NCI-H1436 treated with DMSO at 0.1 percent for 48 hours (cell line): ENCODE measurements around the gene UNC5A.

ENCODE experiments used
- DNase-seq: peaks from one replicate; lab custom pipeline; 2025; lab: John Stamatoyannopoulos, UW

UNC5A gene

DNA sequence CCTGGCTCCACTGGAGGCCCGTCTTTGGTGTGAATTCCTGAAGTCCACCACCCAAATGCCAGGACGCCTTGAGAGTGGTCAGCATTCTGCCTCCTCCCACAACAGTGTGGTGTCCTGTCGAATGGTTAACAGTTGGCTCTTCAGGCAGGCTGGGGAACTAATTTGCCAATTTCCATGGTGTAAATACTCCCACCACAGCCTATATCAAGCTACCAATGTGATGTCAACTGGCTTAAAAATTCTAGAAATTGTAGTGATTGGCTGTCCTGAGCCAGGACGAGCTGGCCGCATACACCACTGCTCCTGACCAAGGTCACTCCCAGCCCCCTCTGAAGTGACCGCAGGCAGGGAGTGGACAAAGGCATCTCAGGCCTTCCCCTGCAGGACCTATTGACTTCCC, 11.1 kb downstream of the UNC5A start:
- no peak for DNase-seq

- no peak for DNase-seq
These were observed 11.9 kb downstream of the UNC5A start for GRCh38 chr5:176822041-176822792.

DNA sequence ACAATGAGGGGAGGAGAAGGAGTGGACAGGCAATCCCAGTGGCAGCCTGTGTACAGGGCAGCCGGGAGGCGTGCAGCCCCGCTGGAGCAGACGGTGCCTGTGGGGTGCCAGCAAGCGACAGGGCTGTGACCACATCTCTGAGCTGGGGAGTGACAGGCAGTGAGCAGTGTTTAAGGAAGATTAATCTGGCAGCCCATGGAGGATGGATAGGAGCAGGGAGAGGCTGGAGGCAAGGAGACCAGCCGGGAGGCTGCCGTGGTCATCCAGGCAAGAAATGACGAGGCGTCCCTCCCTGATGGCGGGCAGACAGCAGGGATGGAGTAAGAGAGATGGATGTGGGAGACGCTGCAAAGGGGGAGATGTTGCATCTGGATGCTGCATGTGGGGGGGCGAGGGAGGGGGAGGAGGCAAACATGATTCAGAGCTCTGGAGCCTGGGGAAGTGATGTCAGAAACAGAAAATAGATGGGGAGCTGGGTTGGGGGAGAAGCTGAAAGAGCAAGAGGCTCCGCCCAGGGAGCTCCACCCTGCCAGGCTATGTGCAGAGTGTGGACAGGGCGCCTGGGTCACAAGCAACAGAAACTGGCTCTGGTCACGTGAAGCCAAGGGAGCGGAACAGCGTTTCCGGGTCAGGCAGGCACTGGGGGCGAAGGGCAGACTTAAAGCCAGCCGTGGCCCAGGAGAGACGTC, 12.6 kb downstream of the UNC5A start:
- no peak for DNase-seq

GRCh38 chr5:176823869-176824412, 13.6 kb downstream of the UNC5A start:
- no peak for DNase-seq

GRCh38 chr5:176824604-176825003, 14.2 kb downstream of the UNC5A start:
- DNase-seq: no peak

DNA sequence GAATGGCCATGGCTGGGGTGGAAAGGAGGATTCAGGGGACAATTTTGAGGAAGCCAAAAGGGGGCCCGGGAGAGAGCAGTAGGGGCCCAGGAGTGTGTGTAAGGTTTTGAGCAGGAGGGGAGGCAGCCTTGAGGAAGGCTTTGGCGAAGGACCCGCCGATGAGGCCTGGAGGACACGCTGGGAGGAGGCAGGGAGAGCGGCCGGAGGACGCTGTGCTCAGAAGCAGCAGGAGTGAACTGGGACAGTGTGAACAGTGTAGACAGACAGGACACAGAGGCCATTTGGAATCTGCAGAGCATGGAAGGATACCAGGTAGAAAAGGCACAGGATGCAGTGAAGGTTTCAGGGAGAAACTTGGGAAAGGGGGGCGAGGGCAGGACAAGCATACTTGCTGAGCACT, 14.9 kb downstream of the UNC5A start:
- DNase-seq: no peak

DNA sequence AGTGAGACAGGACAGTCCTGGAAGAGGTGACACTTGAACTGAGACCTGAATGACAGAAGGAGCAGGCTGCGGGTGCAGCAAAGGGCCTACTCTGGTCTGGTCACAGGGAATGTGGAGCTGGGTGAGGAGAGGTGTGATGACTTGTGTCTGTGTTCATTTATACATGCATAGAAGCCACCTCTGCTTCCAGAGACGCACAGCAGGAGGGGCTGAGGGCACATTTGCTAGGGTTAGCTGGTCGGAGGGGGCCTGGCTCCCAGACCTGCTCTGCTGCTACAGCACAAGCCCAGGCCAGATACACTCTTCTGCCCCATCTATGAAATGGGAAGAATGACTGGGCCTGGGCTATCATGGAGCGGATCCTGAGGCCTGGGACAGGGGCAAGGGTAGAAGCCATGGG, 15.6 kb downstream of the UNC5A start:
- DNase-seq: no peak

DNA sequence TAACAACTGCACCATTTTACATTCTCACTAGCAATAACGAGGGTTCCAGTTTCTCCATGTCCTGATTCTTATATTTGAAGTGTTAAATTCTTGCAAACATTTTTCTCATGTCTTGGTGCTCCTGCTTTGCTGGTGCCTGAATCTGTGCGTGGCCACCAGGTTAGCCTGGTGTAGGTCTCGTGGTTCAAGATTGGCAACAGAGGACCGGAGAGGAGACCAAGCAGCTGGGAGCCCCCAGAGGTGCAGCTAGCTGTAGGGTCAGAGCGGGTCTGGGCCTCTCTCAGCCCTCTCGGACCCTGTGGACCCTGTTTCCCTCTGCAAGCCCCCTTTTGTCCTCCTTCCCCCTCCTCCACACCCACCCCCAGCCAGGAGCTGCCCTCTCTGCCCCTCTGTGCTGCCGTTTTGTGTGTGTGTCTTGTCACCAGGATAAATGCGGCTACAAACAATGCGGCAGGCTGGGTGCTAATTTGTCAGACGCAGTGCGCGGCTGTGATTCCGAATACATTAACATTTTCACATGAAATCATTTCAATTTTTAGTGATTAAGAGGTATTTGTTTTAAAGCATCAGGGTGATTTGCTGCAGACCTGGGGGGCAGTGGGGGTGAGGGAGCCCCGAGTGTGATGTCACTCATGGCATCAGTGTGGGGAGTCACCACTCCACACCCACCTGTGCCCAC, 17.5 kb downstream of the UNC5A start:
- DNase-seq: no peak

DNA sequence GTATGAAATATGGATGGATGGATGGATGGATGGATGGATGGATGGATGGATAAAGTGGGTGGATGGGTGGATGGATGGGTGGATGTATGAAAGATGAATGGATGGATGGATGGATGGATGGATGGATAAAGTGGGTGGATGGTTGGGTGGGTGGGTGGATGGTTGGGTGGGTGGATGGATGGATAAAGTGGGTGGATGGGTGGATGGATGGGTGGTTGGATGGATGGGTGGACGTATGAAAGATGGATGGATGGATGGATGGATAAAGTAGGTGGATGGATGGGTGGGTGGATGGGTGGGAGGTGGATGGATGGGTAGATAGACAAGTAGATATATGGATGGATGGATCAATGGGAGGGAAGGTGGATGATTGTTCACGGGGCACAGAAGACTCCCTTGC, 19.0 kb downstream of the UNC5A start:
- DNase-seq: no peak

DNA sequence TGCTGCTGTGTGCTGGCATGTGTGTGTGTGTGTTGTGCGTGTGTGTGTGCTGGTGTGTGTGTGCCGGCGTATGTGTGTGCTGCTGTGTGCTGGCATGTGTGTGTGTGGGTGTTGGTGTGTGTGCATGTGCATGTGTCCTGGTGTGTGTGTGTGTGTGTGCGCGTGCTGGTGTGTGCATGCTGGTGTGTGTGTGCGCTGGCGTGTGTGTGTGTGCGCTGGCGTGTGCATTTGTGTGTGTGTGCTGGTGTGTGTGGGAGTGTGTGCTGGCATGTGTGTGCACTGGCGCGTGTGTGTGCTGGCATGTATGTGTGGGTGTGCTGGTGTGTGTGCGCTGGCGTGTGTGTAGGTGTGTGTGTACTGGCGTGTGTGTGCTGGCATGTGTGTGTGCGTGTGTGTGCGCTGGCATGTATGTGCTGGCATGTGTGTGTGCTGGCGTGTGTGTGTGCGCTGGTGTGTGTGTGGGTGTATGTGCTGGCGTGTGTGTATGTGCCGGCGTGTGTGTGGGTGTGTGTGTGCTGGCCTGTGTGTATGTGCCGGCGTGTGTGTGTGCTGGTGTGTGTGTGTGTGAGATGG, 20.1 kb downstream of the UNC5A start:
- no peak for DNase-seq

GRCh38 chr5:176830995-176831423, 20.6 kb downstream of the UNC5A start:
- DNase-seq: no peak

DNA sequence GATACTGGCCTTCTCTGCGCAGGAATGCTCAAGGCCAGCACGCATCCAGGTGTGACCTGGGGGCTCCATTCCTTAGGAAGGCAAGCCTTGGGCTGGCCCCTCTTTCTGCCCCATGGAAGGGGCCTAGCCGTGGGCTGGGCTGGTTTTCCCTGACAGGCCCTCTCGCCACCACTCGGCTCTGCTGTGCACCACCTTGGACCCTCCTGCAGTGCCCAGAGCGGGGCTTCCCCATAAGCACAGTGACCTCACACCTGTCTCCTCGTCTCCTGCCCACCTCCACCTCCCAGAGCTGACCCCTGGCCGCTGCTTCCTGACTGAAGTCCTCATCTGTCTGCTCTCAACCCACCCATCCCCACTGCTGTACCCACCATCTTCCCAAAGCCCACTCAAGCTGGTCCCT, 21.1 kb downstream of the UNC5A start:
- DNase-seq: no peak

GRCh38 chr5:176832162-176832561, 21.8 kb downstream of the UNC5A start:
- no peak for DNase-seq

- DNase-seq: no peak
These were observed 22.9 kb downstream of the UNC5A start for GRCh38 chr5:176833286-176833685.

DNA sequence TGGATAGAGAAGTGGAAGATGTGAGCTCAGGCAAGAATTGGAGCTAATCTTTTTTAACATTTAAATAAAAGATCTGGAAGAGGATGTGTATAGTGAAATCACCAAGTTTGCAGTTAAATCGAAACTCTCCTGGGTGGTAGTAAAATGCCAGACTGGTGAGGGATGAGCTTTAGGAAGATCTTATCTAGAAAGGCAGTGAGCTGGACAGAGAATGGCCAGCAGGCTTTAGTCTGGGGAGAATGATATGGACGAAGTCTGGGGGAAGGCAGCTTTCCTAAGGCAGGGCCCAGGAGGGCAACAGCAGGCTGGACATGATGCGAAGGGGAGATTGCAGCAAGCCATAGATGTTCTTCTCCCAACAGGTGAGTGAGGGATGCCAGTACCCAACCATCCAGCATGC, 25.6 kb downstream of the UNC5A start:
- no peak for DNase-seq

DNA sequence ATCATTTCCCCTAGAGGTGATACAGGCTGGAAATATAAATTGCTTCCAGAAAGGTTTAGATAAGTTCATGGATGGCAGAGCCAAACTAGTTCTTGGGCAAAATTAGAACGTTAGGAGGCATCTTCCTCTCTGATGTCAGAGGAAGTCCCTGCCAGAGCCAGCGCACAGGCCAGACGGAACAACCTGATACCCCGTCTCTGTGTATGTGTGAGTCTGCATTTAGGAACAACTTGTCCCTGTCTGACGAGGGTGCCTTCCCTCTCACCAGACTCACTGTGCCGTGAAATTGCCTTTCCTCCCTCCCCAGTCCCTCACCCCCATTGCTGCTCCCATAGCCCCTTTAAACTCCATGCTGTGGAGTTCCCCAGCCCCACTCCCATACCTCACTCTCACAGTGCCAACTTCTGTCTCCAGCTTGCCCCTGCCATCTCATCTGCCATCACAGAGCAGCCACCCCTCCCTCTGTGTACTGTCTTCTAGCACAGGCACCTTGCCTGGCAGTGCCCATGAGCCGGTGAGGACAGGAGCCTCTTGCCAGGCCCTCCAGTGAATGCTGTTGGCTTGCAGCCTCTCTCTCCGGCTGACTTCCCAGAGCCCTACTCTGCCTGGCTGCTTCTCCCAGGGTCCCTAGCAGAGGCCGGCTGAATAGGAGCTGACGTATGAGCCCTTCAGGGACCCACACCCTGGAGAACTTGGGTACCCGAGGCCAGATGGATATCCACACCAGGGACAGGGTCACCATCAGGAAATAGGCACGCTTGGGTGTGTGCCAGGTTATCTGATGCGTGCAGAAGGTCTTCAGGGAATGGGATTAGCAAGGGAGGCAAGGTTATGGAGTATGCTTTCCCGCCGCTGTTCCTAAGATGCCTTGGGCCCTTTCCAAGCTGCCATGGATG, 26.7 kb downstream of the UNC5A start:
- no peak for DNase-seq

DNA sequence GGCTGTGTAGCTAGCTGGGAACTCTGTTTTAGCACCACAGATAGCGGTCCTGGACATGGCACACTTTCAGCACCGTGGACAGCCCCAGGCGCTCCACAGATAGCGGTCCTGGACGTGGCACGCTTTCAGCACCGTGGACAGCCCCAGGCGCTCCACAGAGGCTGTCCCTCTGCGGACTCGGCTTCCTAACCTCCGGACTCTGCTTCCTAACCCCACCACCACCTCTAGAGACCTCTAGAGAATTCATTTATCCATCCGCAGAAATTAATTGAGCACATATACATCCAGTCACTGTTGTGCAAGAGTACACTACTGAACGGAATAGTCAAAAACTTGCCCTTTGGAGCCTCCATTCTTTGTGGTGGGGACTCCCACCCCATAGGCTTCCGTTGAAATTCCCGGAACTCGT, 27.4 kb downstream of the UNC5A start:
- DNase-seq: no peak

- DNase-seq: no peak
These were observed 33.3 kb downstream of the UNC5A start for GRCh38 chr5:176843673-176844072.

GRCh38 chr5:176844281-176844680, 33.9 kb downstream of the UNC5A start:
- DNase-seq: no peak

DNA sequence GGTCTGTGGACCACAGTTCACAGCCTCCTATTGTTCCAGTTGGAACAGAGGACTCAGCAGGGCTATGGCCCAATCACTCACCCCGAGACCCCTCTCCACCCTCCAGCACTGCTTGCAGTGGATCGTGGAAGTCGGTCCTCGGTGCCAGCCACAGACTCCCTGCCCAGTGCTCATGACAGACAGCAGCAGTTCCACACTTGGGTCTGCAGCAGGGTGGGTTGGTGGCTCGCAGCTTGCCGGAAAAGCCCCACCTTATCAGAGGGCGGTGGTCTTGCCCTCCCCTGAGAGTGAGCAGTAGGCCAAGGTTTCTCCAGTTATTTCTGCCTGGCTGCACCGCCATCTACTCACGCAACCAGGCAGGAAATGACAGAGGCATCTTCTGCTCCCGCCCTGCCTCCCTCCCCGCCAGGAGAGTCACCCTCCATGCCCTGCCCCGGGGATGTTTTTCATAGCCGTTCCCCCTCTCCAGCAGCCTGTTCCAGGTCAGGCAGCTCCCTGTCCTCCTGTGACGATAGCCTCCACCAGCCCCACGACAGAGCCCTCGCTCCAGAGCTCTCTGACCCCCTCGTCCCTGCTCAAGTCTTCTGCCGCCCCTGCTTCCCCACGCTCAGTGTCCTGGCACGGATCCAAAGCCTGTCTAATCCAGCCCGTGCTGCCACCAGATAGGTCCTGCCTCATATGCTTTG, 34.5 kb downstream of the UNC5A start:
- DNase-seq: no peak

DNA sequence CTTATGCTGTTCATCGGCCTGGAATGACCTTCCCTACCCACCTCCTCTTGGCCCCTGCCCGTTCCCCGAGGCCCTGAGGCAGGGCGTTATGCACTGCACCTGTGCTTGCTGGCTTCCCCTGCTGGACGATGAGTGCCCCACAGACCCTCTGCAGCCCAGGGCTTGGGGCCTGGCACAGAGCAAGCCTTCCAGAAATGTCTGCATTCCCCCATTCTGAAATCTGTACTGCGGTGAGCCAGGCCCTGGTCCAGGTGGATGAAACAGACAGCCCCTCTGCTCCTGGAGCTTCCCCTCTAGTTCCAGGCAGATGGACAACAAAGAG, 35.0 kb downstream of the UNC5A start:
- no peak for DNase-seq
